Naive thymus-derived CD8-positive, alpha-beta T cell (primary cell): ENCODE measurements around the gene ADAMTS6. TPM values are rescaled to one million over a fixed set of nuclear protein-coding genes. Genes with fewer than 3 reads are reported as not detected.

ENCODE experiments used
- polyA plus RNA-seq, 3 donors: library from polyadenylated mRNA; unstranded; fragments of 300-500 nt; fragmentation: Illumina TruSeq; gene quantifications; one replicate each; pipeline ENCODE4 v1.2.3, GENCODE V29; 2021
- total RNA-seq, 8 experiments: library from RNA in 2 of 8; stranded (reverse) in 2 of 8; gene quantifications; one replicate each; pipeline ENCODE4 v1.2.3 and lab custom pipeline; 2021 to 2026

Gene ADAMTS6
- total and polyA plus RNA-seq, 5 experiments from 2014 or later = 0.25 to 9.6 (median 0.66) TPM

Other genes with a start within 250 kb of the ADAMTS6 start
- gene CENPK, start 81.2 kb upstream of the ADAMTS6 start, total RNA-seq = 10 to 100 TPM; 69.5 to 71.0 TPM
- gene CENPK, start 81.2 kb upstream of the ADAMTS6 start, polyA plus RNA-seq = 10 to 100 TPM; 28.6 to 39.8 (median 32.7) TPM
- gene PPWD1, start 81.4 kb upstream of the ADAMTS6 start, total RNA-seq = 100 to 1,000 TPM; 126 to 142 TPM
- gene PPWD1, start 81.4 kb upstream of the ADAMTS6 start, polyA plus RNA-seq = 10 to 100 TPM; 26.8 to 39.5 (median 37.5) TPM
- 10 to 100 TPM; 24.8 to 29.6 TPM for gene TRIM23, start 142.4 kb upstream of the ADAMTS6 start, total RNA-seq
- 10 to 100 TPM; 11.6 to 16.0 (median 12.9) TPM for gene TRIM23, start 142.4 kb upstream of the ADAMTS6 start, polyA plus RNA-seq
- 1 to 10 TPM; 7.8 to 9.9 TPM for gene SHLD3, start 143.1 kb upstream of the ADAMTS6 start, total RNA-seq
- gene SHLD3, start 143.1 kb upstream of the ADAMTS6 start, polyA plus RNA-seq = 1 to 10 TPM; 2.6 to 7.2 (median 2.9) TPM
- gene TRAPPC13, start 143.1 kb upstream of the ADAMTS6 start, total RNA-seq = 10 to 100 TPM; 21.6 to 26.2 TPM
- 10 to 100 TPM; 17.3 to 19.7 (median 18.1) TPM for gene TRAPPC13, start 143.1 kb upstream of the ADAMTS6 start, polyA plus RNA-seq
- 10 to 100 TPM; 51.4 to 53.8 TPM for gene SGTB, start 240.2 kb upstream of the ADAMTS6 start, total RNA-seq
- gene SGTB, start 240.2 kb upstream of the ADAMTS6 start, polyA plus RNA-seq = 10 to 100 TPM; 12.5 to 15.4 (median 15.0) TPM
- 1 to 10 TPM; 4.4 to 7.2 TPM for gene NLN, start 240.3 kb upstream of the ADAMTS6 start, total RNA-seq
- gene NLN, start 240.3 kb upstream of the ADAMTS6 start, polyA plus RNA-seq = 1 to 10 TPM; 2.3 to 4.9 (median 3.7) TPM